Brain pericyte (primary cell): ENCODE measurements around the gene CAMTA1.
"Not testable (repeated sequence)": the region's sequence is repeated elsewhere in the genome, so short reads cannot be mapped to it uniquely, and the experiment has no call there.

ENCODE experiments used
- DNase-seq: peaks from one replicate; pipeline ENCODE4 v3.0.0-alpha.2; 2012; ENCODE audit warnings: low read depth, low spot score

CAMTA1 gene

DNA sequence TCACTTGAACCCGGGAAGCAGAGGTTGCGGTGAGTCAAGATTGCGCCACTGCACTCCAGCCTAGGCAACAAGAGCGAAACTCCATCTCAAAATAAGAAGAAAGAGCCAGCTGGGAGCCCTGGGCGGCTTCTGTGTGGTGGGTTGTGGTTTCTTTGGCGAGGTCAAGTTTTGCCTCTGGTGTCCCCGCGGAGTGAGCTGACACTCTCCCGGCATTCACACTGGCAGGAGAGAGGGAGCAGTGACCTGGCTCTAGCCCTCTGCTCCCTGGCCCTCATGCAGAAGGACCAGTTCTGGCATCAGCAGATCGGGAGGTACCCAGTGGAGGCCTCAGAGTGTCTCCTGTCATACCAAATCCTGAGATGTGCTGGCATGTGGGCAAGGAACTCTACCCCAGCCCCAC, 904.8 kb downstream of the CAMTA1 start:
- no peak for DNase-seq

DNA sequence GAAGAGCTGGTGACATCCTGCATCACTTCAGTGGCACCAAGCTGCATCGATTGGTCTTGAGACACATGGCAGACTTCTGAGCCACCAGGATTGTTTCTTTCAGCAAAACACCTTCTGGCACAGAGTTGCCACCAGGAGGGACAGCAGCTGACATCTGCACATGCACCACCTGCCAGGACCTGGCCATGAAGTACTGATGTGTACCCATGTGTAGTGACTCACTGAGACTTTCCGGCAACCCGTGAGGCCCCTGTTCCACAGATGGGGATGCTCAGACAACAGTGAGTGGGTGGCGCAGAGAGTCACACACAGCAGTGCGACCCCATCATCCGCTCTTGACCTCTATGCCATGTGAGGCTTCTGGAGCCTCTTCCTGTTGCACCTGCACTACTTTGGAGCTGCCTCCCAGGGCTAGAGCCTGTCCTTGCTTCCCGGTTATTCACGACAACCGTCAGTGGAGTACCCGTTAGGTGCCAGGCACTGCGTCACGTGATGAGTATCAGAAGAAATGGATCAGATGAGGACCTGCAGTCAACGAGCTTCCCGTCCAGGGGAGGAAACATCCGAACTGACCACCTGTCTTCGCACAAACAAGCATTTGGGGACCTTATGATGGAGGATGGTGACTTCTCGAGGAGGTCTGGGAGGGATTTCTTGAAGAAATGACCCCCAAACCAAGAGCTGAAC, 905.4 kb downstream of the CAMTA1 start:
- no peak for DNase-seq

DNA sequence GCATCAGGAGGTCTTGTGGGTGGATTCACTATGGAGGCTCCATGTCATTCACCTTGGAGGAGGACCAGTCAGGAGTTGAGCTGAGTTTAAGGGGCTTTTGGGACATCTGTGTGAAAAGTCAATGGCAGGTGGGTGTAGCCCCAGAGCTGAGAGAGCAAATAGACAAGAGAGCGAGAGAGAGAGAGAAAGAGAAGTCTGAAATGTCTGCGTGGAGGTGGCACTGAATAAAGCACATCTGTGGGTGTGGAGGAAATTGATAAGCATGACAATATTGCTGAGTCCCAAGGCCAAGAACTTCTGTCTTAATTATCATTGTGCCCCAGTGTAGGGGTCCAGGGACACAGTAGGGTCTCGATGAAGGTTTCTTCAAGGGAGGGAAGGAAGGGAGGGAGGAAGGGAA, 906.3 kb downstream of the CAMTA1 start:
- no peak for DNase-seq

DNA sequence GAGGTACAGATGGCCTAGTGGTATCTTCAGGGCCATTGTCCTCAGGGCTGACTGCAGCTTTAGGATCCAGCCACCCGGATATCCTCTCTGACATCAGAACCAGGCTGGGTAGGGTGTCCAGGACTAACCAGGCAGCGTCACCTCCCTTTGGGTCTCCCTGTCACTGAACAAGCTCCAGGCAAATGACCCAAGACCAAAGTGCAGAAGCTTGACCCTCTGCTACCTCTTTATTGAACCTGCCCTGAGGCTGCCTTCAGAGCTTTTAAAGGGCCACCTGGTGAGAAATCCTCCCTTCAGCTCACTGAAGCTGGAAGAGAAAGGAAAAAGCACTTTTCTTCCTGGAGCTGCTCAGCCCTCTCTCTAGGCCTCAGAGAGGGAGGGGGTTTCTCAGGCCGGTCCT, 906.8 kb downstream of the CAMTA1 start:
- no peak for DNase-seq

DNA sequence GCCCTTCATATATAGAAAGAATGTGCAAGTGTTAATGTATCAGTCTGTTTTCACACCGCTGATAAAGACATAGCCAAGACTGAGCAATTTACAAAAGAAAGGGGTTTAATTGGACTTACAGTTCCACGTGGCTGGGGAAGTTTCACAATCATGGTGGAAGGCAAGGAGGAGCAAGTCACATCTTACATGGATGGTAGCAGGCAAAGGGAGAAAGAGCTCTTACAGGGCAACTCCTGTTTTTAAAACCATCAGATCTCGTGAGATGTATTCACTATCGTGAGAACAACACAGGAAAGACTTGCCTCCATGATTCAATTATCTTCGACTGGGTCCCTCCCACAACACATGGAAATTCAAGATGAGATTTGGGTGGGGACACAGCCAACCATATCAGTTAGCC, 907.8 kb downstream of the CAMTA1 start:
- DNase-seq, result not testable (repeated sequence)

DNA sequence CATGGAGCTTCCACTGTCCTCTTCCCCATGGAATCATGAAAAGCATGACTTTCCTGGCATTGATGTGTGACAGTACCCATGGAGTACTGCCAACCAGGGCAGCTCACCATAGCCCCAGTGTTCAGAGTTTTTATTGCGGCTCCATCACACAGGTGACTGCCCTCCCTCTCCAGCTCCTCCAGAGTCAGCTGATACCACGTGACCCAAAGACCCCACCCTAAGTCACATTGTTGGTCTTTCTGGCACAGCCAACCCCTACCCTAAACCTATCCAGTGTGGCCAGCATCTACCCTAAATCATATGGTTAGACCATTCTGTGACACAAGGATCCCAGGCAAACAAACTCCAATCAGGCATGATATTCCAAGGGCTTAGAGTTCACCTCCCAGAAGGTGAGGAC, 908.4 kb downstream of the CAMTA1 start:
- no peak for DNase-seq

DNA sequence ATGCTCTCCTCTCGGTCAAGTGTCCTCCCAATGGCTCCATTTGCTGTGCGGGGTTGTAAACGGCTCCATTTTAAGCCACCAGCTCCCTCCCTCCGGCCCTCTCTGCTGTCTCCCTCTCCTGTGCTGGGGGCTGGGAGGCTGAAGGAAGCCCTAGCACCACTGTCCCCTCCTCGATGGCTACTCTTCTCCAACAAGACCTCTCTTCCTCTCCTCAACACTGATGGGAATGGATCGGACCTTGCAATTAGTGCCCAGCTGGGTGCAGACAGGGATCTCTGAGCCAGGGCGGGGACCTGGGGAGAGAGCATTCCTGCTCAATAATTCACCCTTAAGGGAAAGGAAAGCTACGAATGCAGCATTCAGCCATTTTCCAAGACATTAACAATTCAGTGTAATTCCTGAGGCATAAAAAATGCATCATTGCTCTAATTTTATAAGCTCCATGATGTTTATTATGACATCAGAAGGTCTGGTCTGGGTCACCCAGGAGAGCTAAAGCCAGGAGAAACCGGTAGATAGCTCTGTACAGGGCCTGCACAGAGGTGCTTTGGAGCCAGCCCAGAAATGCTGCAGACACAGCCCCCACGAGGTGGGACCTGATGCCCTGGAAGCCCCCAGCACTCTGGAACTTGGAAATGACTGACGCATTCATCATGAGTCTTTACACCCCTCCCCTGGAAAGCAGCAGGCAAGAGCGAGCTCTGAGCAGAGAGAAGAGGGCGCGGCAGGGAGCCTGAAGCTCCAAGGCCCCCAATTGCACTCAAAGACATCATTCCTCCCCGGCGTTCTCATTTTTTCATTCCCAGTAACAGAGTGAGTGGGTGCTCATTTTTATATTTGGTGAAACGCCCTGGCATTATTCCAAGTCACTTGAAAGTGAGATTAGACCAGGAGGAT, 909.6 kb downstream of the CAMTA1 start:
- DNase-seq, result no peak

DNA sequence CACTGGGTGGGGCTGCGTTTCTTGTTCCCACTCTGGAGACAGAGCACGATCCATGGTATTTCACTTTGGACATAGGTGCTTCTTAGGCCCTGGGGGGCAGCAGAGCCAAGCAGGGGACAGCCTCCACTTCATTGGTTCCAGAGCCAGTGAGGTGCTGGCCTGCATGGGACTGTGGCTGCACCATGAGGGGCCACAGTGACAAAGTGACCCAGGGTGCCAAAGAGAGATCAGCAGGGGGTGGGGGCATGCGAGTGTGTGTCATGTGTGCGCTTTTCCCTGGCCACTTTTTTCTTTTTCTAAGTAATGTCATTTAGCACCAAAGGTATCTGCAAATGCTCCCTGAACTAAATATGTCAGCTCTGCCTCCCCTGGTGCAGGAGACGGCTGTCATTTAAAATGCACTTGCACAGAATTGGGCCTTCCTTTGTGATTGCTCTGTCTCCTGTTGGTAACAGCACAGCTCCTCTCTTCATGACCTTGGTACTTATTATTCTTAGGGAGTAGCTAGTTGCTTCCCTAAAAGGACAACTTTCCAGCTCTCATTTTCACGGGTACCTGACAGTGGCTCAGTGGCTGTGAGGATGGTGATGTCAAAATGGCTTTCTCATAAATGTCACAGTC, 910.4 kb downstream of the CAMTA1 start:
- DNase-seq, result no peak

DNA sequence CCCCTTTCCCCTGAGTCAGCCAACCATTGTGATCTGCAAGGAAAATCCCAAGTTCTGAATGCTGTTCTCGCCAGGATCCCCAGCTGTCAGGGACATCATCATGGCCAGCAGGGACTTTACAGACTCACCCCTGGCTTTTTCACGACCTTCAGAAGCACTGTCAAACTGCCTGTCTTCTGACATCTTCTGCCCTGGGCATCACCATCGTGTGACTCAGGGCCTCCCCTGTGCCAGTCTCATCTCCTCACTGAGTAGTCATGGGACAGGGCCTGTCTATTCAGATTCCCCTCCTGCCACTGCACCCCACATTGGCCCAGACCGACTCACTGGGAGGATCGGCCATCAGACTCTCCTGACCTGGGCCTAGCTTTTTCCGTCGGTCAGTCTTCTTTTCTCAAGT, 913.4 kb downstream of the CAMTA1 start:
- DNase-seq, result no peak

DNA sequence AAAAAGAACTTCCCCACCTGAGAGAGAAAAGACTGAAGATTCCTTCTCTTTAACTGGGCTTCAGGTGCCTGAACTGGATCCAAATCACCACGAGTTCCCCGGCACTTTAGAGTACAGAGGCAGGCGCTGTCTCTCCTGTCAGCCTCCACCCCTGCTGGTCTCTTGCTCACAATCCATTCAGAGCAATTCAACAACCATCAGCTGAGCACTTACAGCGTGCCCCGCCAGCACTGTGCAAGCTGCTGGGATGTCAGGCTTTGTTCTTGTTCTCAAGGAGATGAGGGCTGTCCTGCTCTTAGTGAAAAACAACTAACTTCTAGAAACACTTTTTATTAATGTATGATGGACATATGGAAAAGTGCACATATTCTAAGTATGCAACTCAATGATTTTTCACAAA, 917.1 kb downstream of the CAMTA1 start:
- DNase-seq, result no peak

DNA sequence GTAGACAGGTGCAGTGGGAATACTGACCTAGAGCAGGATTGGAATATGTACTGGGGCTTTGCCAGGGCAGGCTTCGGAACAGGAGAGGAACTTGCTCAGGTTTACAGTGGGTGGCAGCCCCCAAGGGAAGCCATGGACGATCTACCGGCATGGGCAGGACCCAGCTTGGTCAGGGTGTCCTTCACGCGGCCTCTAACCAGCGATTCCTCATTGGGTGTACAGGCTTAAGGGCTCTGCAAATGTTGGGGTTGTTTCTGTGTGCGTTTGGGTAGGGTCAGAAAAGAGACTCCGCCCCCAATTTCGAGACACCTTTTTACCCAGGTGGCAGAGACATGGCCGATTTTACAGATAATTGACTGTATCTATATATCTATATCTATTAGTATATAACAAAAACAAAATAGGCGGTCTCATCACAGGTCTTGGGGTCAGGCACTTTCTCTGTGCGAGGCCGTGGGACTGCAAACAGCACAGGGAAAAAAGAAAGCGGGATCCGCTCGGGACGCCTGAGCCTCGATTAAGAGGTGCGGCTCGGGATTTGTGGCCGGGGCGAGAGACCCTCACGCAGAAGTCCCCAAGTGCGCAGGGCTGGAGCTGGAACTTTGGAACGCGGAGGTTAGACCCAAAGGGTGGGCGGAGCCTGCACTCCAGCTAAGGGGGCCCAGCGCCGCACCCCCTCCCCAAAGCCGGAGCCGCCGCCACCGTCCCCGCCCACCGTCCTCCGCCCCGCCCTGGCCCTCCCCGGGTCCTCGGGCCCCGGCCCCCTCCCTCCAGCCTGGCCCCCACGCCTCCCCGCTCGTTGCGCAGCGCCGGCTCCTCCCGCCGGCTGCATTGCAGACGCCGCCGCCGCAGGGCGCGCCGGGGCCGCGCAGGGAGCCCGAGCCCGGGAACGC, 918.3 kb downstream of the CAMTA1 start:
- DNase-seq, result no peak

DNA sequence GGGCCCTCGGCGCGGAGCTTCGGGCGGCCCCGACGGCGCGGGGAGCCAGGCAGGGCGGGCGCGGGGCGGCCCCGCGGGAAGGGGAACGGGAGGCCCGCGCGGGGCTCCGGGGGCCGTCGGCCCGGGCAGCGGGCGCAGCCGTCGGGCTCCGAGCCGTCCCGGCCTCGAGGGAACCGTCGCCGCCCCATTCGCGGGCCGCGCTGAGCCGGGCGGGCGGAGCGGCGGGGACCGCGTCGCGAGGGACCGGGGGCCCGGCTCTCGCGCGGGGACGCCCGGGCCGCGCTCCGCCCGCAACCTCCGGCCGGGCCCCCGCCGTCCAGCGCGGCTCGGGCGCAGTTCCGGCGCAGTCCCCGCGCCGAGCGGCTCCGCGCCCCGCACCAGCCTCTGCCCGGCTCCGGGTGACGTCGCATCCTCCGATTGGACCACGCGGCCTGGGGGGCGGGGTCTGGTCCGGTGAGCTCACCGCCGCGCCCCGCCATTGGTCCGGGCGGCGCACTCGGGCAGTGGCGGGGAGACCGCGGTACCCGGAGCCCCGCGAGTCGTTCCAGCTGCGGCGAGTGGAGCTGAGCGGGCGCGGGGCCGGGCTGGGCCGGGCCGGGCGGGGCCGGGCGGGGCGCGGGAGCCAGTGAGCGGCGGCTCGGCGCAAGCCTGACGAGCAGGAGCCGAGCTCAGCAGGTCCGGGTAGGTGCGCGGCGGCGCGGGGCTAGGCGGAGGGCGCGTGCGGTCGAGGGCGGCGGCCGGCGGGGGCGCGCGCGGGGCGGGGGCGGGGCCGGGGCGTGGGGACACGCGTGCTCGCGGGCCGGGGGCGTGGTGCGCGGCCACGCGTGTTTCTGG, 919.2 kb downstream of the CAMTA1 start:
- DNase-seq, result peak; percentile 51

DNA sequence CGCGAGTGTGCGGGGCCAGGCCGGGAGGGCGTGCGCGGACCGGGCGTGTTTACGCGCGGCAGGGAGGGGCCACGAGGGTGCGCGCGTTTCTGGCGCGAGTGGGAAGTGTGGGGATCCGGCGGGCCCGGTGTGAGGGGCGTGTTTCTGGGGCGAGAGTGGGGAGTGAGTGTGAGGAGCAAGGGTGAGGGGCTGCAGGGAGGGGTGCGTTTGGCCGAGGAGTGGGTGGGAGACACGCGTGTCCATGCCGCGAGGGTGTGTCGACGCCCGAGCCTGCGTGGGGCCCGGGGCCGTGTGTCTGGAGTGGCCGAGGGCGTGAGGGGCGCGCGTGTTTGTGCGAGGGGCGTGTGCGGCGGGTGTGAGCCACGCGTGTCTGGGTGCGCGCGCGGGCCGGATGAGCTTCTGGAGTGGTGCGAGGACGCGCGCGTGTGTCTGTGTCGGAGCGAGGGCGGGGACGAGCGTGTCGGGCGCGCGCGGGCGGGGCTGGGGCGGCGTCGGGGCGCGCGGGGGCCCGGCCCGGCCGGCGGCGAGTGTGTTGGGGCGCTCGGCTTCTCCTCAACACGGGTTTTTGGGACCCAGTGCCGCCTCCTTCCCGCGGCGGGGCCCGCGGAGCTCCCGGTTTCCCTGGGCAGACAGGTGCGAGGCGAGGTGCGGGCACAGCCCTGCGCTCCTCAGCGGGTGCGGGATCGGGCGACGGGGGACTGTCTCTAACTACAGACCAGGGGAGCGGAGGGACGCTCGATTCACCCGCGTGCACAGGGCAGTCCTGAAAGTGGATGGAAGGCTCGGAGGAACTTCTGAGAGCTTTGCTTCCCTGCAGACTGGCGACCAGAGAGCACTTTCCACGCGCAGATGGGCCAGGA, 920.0 kb downstream of the CAMTA1 start:
- no peak for DNase-seq

DNA sequence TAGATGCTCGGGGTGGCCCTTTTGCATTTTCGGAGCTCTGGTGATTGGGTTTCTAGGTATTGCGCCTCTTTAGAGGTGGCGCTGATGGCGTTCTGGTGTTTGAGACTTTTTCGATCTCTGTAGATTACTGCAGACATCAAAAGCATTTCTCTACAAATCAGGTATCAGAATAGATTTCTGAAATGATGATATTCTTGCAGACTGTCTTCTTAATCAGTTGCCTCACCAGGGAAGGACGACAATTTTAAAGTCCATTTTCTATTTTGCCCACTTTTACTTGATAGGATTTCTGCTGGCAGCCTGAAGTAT, 920.6 kb downstream of the CAMTA1 start:
- DNase-seq, result no peak

DNA sequence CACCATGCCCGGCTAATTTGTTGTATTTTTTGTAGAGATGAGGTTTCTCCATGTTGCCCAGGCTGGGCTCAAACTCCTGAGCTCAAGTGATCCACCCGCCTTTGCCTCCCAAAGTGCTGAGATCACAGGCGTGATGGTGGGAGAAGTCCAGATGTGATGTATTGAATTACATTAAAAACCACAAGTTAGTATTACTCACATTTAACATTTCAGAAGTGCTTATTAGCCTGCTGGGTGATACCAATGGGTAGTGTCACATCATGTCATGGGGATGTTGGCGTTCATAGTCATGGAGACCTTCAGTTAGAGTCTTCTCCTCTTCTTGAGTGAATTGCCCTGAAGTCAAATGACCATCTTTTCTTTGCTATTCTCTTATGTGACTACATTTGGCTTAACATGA, 922.3 kb downstream of the CAMTA1 start:
- no peak for DNase-seq

DNA sequence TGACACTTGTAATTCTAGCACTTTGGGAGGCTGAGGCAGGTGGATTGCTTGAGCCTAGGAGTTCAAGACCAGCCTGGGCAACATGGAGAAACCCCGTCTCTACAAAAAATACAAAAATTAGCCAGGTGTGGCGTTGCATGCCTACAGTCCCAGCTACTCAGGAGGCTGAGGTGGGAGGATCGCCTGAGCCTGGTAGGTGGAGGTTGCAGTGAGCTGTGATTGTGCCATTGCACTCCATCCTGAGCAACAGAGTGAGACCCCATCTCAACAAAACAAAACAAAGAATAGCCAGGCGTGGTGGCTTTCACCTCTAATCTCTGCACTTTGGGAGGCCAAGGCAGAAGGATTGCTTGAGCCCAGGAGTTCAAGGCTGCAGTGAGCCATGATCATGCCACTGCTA, 922.8 kb downstream of the CAMTA1 start:
- DNase-seq, result not testable (repeated sequence)

DNA sequence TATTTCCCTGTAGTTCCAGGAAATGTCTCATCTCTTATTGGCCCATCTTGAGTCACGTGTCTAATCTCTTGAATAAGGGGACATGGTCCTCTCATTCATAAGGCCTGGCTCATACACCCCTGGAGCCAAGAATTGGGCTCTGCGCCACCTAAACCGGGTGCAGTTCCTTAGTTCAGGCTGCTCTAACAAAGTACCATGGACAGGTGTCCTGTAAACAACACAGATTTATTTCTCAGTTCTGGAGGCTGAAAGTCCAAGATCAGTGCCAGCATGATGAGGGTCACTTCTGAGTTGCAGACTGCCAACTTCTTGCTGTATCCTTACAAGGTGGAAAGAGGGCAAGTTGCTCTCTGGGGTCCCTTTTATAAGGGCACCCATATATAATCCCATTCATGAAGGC, 925.6 kb downstream of the CAMTA1 start:
- no peak for DNase-seq

DNA sequence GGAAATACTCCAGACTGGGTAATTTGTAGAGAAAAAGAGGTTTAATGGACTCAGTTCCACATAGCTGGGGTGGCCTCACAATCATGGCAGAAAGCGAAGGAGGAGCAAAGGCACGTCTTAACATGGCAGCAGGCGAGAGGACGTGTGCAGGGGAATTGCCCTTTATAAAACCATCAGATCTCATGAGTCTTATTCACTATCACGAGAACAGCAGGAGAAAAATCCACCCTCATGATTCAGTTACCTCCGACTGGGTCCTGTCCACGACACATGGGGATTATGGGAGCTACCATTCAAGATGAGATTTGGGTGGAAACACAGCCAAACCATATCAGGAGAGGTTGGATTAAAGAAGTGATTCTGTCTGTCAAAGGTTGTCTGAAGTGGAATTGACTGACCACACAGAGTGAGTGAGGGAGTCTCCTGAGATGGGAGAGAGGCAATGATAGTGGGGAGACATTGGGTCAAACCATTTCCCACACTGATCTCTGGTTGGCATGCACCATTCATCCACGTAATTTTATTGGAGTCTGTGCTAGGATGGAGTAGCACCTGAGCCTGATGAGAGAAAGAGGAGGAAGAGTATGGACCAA, 927.6 kb downstream of the CAMTA1 start:
- no peak for DNase-seq

DNA sequence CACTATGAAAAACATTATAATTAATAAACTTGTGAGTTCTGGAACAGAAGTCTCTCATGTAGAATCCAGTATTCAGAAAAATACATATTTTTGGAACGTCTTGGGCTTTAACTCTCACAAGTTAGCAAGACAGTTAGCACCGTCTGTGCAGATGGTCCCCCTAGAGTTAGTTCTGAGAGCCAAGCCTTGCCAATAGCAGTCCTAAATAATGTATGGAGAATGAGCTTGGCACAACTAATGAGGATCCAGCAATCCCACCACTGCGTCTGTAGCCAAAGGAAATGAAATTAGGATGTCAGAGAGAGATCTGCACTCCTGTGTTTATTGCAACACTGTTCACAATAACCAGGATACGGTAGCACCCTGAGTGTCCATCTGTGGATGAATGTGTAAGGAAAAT, 931.3 kb downstream of the CAMTA1 start:
- DNase-seq, result no peak
